GM18508 (cell line): ENCODE results near the gene SCARF2.
"Not testable (repeated sequence)": the region's sequence is repeated elsewhere in the genome, so short reads cannot be mapped to it uniquely, and the experiment has no call there.

Source experiments
- ATAC-seq: cut with Tn5 transposase; IDR thresholded peaks from one replicate; pipeline ENCODE4 v1.9.1; 2021; ENCODE audit warnings: moderate number of reproducible peaks; ENCODE audit not compliant: insufficient read depth, unreplicated experiment

Gene SCARF2, protein sequence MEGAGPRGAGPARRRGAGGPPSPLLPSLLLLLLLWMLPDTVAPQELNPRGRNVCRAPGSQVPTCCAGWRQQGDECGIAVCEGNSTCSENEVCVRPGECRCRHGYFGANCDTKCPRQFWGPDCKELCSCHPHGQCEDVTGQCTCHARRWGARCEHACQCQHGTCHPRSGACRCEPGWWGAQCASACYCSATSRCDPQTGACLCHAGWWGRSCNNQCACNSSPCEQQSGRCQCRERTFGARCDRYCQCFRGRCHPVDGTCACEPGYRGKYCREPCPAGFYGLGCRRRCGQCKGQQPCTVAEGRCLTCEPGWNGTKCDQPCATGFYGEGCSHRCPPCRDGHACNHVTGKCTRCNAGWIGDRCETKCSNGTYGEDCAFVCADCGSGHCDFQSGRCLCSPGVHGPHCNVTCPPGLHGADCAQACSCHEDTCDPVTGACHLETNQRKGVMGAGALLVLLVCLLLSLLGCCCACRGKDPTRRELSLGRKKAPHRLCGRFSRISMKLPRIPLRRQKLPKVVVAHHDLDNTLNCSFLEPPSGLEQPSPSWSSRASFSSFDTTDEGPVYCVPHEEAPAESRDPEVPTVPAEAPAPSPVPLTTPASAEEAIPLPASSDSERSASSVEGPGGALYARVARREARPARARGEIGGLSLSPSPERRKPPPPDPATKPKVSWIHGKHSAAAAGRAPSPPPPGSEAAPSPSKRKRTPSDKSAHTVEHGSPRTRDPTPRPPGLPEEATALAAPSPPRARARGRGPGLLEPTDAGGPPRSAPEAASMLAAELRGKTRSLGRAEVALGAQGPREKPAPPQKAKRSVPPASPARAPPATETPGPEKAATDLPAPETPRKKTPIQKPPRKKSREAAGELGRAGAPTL

GRCh38 chr22:20437613-20438426 is at the start of gene SCARF2:
TSS of gene SCARF2 (minus strand) at chr22:20437825. CDS start at chr22:20437754, 71 bp downstream.
- no peak for ATAC-seq

DNA sequence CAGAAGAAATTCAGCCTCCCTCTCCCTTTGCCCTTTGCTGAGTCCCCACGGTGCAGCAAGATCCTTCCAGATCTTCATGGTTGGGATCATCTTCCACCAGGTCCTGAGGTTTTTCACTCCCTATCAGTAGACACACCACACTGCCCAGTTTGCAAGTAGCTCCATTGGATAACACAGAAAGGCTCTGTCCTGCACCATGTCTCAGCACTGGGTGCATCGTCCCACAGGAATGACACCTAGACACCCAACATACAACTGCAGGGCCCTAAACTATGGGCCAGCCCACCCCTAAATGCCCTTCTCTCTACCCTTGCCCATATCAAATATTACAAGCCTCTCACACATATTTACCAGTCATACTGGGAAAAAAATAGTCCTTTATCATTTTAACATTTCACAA is 48.6 kb upstream of the SCARF2 start:
- no peak for ATAC-seq

DNA sequence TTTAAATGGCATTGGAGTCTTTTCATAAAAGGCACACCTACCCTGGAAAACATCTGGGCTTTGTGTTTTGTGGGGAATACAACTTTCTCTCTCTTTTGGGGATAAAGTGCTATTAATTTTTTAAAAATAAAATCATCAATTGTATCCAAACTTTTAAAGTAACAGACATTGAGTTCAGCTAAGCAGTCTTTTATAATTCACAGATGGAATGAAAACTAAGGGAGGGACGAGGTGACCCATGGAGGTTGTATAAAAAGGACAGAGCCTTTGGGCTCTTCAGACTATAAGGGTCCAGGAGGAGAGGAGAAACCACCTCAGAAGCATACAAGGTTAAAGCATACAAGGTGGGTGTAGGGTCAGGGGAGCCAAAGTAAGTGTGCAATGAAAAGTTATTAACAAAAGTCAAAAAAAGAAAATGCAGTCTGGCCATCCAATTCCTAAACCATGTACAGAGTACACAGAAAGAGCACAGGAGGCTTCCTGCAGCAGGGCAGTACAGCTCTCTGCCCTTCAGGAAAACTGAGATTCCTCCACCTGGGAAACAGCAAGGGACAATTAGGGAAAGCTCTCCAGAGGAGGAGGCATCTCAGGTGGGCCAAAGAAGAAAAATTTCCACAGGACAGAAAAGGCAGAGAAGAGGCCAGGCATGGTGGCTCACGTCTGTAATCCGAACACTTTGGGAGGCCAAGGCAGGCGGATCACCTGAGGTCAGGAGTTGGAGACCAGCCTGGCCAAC is 47.5 kb upstream of the SCARF2 start:
- no peak for ATAC-seq

GRCh38 chr22:20483771-20484170 is 46.1 kb upstream of the SCARF2 start:
- ATAC-seq: no peak

DNA sequence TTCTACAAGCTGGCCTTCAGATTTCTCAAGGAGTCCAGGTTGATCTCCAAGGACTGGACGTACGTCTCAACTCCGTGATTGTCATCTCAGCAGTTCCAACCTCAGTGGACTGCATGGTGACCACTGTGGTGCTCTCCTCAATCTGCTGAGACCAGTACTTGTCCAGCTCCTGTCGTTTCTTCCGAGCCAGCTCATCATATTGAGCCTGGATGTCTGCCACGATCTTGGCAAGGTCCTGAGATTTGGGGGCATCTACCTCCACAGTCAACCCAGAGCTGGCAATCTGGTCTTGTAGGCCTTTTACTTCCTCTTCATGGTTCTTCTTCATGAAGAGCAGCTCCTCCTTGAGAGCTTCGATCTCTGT is 45.5 kb upstream of the SCARF2 start:
- ATAC-seq: not testable (repeated sequence)

DNA sequence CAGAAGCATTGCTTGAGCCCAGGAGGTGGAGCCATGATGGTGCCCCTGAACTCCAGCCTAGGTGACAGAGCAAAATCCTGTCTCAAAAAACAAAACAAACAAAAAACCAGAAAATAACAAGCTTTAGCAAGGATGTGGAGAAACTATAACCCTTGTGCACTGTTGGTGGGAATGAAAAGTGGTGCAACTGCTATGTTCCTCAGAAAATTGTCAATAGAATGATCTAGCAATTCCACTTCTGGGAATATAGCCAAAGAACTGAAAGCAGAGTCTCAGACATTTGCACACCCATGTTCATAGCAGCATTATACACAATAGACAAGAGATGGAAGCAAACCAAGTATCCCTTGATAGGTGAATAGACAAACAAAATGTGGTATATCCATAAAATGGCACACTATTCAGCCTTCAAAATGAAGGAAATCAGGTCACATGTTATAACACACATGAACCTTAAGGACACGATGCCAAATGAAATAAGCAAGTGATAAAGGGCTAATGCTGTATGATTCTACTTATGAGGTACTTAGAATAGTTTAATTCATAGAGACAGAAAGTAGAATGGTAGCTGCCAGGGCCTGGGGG is 42.1 kb upstream of the SCARF2 start:
- ATAC-seq: no peak

GRCh38 chr22:20478059-20478458 is 40.4 kb upstream of the SCARF2 start:
- ATAC-seq: not testable (repeated sequence)

GRCh38 chr22:20475569-20475968 is 37.9 kb upstream of the SCARF2 start:
- ATAC-seq: not testable (repeated sequence)

DNA sequence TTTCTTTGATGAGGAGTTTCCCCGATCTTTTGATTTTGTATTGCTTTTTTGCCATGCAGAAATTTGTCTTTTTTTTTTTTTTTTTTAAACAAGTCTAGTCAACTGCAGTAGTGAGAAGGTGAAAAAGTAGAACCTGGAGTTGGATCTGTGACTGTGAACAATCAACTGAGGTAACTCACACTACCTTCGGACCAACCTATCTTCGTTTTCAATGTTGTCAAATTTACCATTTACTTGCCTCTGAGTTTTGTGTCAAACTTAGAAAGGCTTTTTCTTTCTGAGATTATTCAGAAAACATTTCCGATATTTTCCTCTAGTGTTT is 37.5 kb upstream of the SCARF2 start:
- no peak for ATAC-seq

- no peak for ATAC-seq
These were observed 35.2 kb upstream of the SCARF2 start for GRCh38 chr22:20472629-20473442.

GRCh38 chr22:20471126-20471833 is 33.7 kb upstream of the SCARF2 start:
- ATAC-seq: no peak

DNA sequence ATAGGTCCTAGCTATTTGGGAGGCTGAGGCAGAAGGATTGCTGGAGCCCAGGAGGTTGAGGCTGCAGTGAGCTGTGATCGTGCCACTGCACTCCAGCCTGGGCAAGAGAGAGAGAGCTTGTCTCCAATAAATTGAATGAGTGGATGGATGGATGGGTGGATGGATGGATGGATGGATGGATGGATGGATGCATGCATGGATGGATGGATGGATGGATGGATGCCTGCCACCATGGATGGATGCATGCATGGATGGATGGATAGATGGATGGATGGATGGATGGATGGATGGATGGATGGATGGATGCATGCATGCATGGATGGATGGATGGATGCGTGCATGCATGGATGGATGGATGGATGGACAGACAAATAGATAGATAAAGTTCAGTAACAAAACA is 32.9 kb upstream of the SCARF2 start:
- not testable (repeated sequence) for ATAC-seq

GRCh38 chr22:20469110-20469868 is 31.7 kb upstream of the SCARF2 start:
- no peak for ATAC-seq

DNA sequence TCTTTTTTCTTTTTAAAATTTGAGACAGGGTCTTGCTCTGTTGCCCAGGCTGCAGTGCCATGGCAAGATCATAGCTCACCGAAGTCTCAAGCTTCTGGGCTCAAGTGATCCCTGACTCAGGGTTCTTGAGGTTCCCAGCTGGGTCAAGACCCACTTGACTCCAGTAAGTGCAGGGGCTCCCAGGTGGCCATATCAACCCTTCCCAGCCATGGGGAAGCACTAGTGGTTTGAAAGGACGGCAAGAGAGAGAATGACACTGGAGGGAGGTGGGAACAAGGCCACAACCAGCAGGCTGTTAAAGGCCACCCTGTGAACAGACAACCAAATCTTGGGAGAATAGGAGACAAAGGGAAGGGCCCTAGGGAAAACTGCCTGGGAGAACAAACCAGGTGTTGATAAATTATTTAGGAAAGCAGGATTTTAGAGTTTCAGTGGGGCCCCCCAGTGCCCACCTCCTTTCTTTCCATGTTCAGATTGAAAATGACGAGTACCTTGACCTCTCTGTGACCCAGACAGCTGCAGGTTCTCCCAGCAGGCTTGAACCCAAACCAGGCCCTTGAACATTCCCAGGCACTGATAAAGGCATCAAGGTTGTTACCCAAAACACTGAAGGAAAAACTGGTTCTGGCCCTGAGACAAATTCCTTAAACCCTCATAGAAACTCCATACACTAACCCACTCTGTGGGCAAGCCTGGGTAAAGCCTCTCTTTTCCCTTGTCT is 29.2 kb upstream of the SCARF2 start:
- ATAC-seq: no peak

- no peak for ATAC-seq
These were observed 28.1 kb upstream of the SCARF2 start for GRCh38 chr22:20465759-20466077.

- no peak for ATAC-seq
These were observed 27.5 kb upstream of the SCARF2 start for GRCh38 chr22:20464912-20465758.
